HepG2 (cell line): ENCODE results near the gene AMOTL2. TPM values are rescaled to one million over a fixed set of nuclear protein-coding genes. Genes with fewer than 3 reads are reported as not detected.
A peak's percentile ranks its signal among the peaks of the same experiment; 100 is the strongest.

Source experiments
- ATAC-seq: fragments of 200-7000 bp; cut with Tn5 transposase; 3 replicates; pipeline ENCODE4 v1.9.1; 2020; ENCODE audit warnings: mild to moderate bottlenecking, moderate library complexity
- BruUV-seq: library from RNA; stranded (reverse); fragments of 400-500 nt; replicated peaks from 2 replicates; lab custom pipeline; 2021; lab: Mats Ljungman, UMichigan
- CTCF ChIA-PET: fragments of 300-600 bp; formaldehyde crosslinking; extraction: SDS; loops from one replicate; lab custom pipeline; 2021; ENCODE audit warnings: low total read pairs, inconsistent platforms, low intra/inter-chr PET ratio; lab: Yijun Ruan, JAX
- POLR2A ChIA-PET: fragments of 350-600 bp; sonication (Branson Sonifier 250); formaldehyde crosslinking; loops from one replicate; lab custom pipeline; 2020; ENCODE audit warnings: antibody characterized with exemption, inconsistent platforms; lab: Yijun Ruan, JAX
- DNase-seq: peaks from one replicate; pipeline ENCODE4 v3.0.0-alpha.2; 2015; ENCODE audit warnings: low spot score
- FAIRE-seq: peaks from 3 replicates; lab custom pipeline; 2011; peaks lifted over from hg19 to GRCh38; lab: Jason Lieb, UNC
- H2AFZ ChIP-seq: one replicate; pipeline ENCODE4 v1.6.1; 2011; ENCODE audit warnings: low read length, inconsistent platforms
- H3K27ac ChIP-seq: fragments of 300-600 bp; 3 replicates; pipeline ENCODE4 v1.8.0; 2011; ENCODE audit warnings: mixed run types, mild to moderate bottlenecking, mixed read lengths, low read length, inconsistent platforms; ENCODE audit not compliant: insufficient read depth; ENCODE audit errors: extremely low read length
- H3K27me3 ChIP-seq, 2 experiments: fragments of 200-600 bp in 1 of 2; 2 replicates in 1 of 2; 3 replicates in 1 of 2; pipeline versions ENCODE4 v1.6.0 to v1.8.0; 2011; ENCODE audit warnings: low read length in 2 of 2, mild to moderate bottlenecking in 2 of 2, moderate library complexity in 2 of 2, inconsistent platforms in 1 of 2; ENCODE audit not compliant: insufficient read depth in 2 of 2, control insufficient read depth in 1 of 2
- H3K36me3 ChIP-seq, 2 experiments: fragments of 200-600 bp in 1 of 2; replicated peaks in 1 of 2; 2 replicates in 1 of 2; 3 replicates in 1 of 2; pipeline versions ENCODE4 v1.5.1 to v1.8.0; 2011; ENCODE audit warnings: low read length in 2 of 2, inconsistent platforms in 1 of 2; ENCODE audit not compliant: insufficient read depth in 2 of 2, control insufficient read depth in 1 of 2
- H3K4me1 ChIP-seq: 2 replicates; pipeline ENCODE4 v1.5.1; 2012; ENCODE audit warnings: low read length, inconsistent platforms; ENCODE audit not compliant: insufficient read depth
- H3K4me2 ChIP-seq: 2 replicates; pipeline ENCODE4 v1.6.0; 2011; ENCODE audit warnings: low read depth, low read length, inconsistent platforms
- H3K4me3 ChIP-seq, 3 experiments: fragments of 200-600 bp in 1 of 3; sonication (generic), shearing (Covaris generic) in 1 of 3; replicated peaks in 1 of 3; 2 replicates each; pipeline ENCODE4 v1.5.1; 2011 to 2016; ENCODE audit warnings: low read length in 3 of 3, inconsistent platforms in 2 of 3, low read depth in 2 of 3, mild to moderate bottlenecking in 2 of 3, control low read depth in 1 of 3, mixed read lengths in 1 of 3; ENCODE audit not compliant: insufficient read depth in 1 of 3
- H3K79me2 ChIP-seq: one replicate; pipeline ENCODE4 v1.6.1; 2011; ENCODE audit warnings: low read length, inconsistent platforms; ENCODE audit not compliant: insufficient read depth
- H3K9ac ChIP-seq: 2 replicates; pipeline ENCODE4 v1.6.0; 2011; ENCODE audit warnings: mild to moderate bottlenecking, low read depth, low read length, inconsistent platforms; ENCODE audit not compliant: insufficient read depth
- H3K9me3 ChIP-seq: 2 replicates; pipeline ENCODE4 v1.5.1; 2012; ENCODE audit warnings: mild to moderate bottlenecking, low read length
- H4K20me1 ChIP-seq: 2 replicates; pipeline ENCODE4 v1.6.0; 2011; ENCODE audit warnings: inconsistent platforms, mild to moderate bottlenecking, low read length, moderate library complexity; ENCODE audit not compliant: insufficient read depth
- BRCA1 ChIP-seq: sonication (generic); formaldehyde crosslinking; IDR thresholded peaks from 2 replicates; pipeline ENCODE4 v1.4.0; 2020; ENCODE audit warnings: missing genetic modification reagents
- NFE2 ChIP-seq: sonication (generic); formaldehyde crosslinking; IDR thresholded peaks from 2 replicates; pipeline ENCODE4 v1.4.0; 2020; ENCODE audit warnings: missing genetic modification reagents
- POLR2A ChIP-seq, 2 experiments: IDR thresholded peaks; 2 replicates each; pipeline ENCODE4 v1.6.1; 2011; ENCODE audit warnings: low read depth in 2 of 2, low read length in 2 of 2, mild to moderate bottlenecking in 1 of 2, moderate library complexity in 1 of 2; ENCODE audit not compliant: insufficient read depth in 1 of 2
- ZNF619 ChIP-seq: sonication (generic); formaldehyde crosslinking; IDR thresholded peaks from 2 replicates; pipeline ENCODE4 v1.4.0; 2020; ENCODE audit warnings: mild to moderate bottlenecking, missing genetic modification reagents
- ZNF878 ChIP-seq: sonication (generic); formaldehyde crosslinking; IDR thresholded peaks from 2 replicates; pipeline ENCODE4 v1.8.1; 2023; ENCODE audit warnings: mild to moderate bottlenecking, missing genetic modification reagents, moderate library complexity
- WGBS: methylation state at CpG from one replicate; pipeline ENCODE4 v1.1.6; 2017; ENCODE audit warnings: low lambda C conversion rate; 5-methylcytosine and 5-hydroxymethylcytosine counted together
- in situ Hi-C: cut with HindIII; loops from 2 replicates; pipeline ENCODE4 v1.10.0; 2017; ENCODE audit warnings: low pct_unique_long_range_greater_than_20kb; ENCODE audit not compliant: extremely low pct_ligation_motif_present
- intact Hi-C: fragments of 100-400 bp; cut with micrococcal nuclease; formaldehyde crosslinking; loops from one replicate; pipeline ENCODE4 v1.10.0; 2022; ENCODE audit not compliant: unreplicated experiment
- polyA plus RNA-seq, 8 experiments: library from polyadenylated mRNA; depleted of rRNA in 3 of 8; stranded (reverse) in 7 of 8; unstranded in 1 of 8; fragments of >200 nt; fragmentation: Illumina TruSeq in 4 of 8; extraction: Trizol in 4 of 8; gene quantifications; 2 replicates each; pipeline versions ENCODE4 v1.2.1 to v1.2.3, GENCODE V29; 2011 to 2016; ENCODE audit warnings: low read depth in 4 of 8, missing spikeins in 1 of 8, mixed read lengths in 1 of 8; ENCODE audit not compliant: insufficient read depth in 1 of 8
- total RNA-seq, 5 experiments: library from RNA; depleted of rRNA; stranded (reverse); fragments of >200 nt; fragmentation: Illumina TruSeq; extraction: Trizol; gene quantifications; 2 replicates each; pipeline ENCODE4 v1.2.3, GENCODE V29; 2016; ENCODE audit warnings: low read depth in 1 of 5

The AMOTL2 gene
- total and polyA plus RNA-seq, 2 of the 13 experiments (the other 11 are each of a cell fraction or from before 2014, with no cell fraction given): 17.3 to 18.5 TPM

GRCh38 chr3:134369231-134369741 is 5.0 kb downstream of the AMOTL2 start:
- FAIRE-seq: no peak
- Histone ChIP-seq H3K4me2 (no peak overlapping the region), H2AFZ (no peak overlapping the region), H3K79me2 (peaks cover 27% of the 10 kb centered on the region), H3K4me3 (no peak overlapping the region), H3K9ac (no peak overlapping the region), H3K9me3 (no peaks in the 10 kb centered on the region), H3K27me3 (no peaks in the 10 kb centered on the region)
- DNase-seq: no peak
- TF ChIP-seq NFE2 (no peak), POLR2A (IDR thresholded peaks at IDR 0.05; ENCODE audit: insufficient read depth in 1 of 2, low read depth in 2 of 2, low read length in 2 of 2) (peak in 1 of 2 experiments; percentile 13; a peak in 1 of 4 replicates)
- TF ChIP-seq, all 625 proteins: peak for 1
- H3K36me3 ChIP-seq: peaks cover 51 to 77% of the 10 kb centered on the region in 2 experiments
- no peak overlapping the region for H3K27ac ChIP-seq
- H3K4me1 ChIP-seq: peaks cover 60% of the 10 kb centered on the region
- CTCF ChIA-PET: no interaction called here
- intact Hi-C loops: no loop called here
- BruUV-seq: no TSS peak
- WGBS: 94% methylated on average over 10 of the region's 10 CpGs
- POLR2A ChIA-PET: no interaction called here
- H4K20me1 ChIP-seq: peaks cover 24% of the 10 kb centered on the region
- in situ Hi-C loops: no loop called here
- ATAC-seq: no peak

- no peak overlapping the region for H3K27ac ChIP-seq
- TF ChIP-seq ZNF619 (CRISPR knock-in tag) (no peak), POLR2A (IDR thresholded peaks at IDR 0.05; ENCODE audit: insufficient read depth in 1 of 2, low read depth in 2 of 2, low read length in 2 of 2) (0 out of 4 replicates have a peak, but pooled peaks of 1 of the 2 experiments have one; percentile 6), ZNF878 (no peak), BRCA1 (CRISPR knock-in tag) (no peak)
- H3K4me1 ChIP-seq: peaks cover 60% of the 10 kb centered on the region
- H4K20me1 ChIP-seq: peaks cover 24% of the 10 kb centered on the region
- intact Hi-C loops (no loop called here), in situ Hi-C loops (no loop called here)
- FAIRE-seq (no peak), ATAC-seq (no peak), DNase-seq (no peak)
- 90% methylated on average over 2 of the region's 4 CpGs for WGBS
- peaks cover 23% of the 10 kb centered on the region for H3K79me2 ChIP-seq
- no peaks in the 10 kb centered on the region for H3K27me3 ChIP-seq
- CTCF ChIA-PET: no interaction called here
- peaks cover 51 to 78% of the 10 kb centered on the region in 2 experiments for H3K36me3 ChIP-seq
- H3K9me3 ChIP-seq: no peaks in the 10 kb centered on the region
- H3K4me3 ChIP-seq: no peak overlapping the region
- no peak overlapping the region for H3K9ac ChIP-seq
- H3K4me2 ChIP-seq: no peak overlapping the region
- no TSS peak for BruUV-seq
- POLR2A ChIA-PET: no interaction called here
- no peak overlapping the region for H2AFZ ChIP-seq
Observed at GRCh38 chr3:134368751-134369105, 5.5 kb downstream of the AMOTL2 start.
